Measurements from ENCODE around the gene PBX3. TPM values are rescaled to one million over a fixed set of nuclear protein-coding genes. Genes with fewer than 3 reads are reported as not detected.

PBX3 gene
- polyA plus RNA-seq, 1 donor (not counting 4 experiments of a cell fraction or from before 2014, with no cell fraction given), result 26.3 TPM

DNA sequence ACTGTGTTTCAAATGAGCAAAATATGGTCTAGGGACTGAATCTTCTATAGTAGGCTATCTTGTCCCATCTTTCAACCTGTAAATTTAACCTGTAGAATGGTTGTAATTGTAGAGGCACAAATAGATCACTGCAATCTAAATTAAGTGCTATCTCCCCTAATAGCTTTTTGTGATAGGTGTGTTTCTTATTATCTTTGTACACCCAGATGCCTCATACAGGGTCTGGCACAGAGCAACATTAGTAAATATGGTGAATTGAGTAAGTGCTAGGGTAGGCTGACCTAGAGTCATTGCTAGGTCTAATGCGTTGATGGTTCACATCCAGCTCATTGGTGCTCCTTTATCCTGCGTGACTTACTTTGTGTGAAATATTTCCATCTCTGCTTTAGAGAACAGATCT is 100.6 kb downstream of the PBX3 start:
- H3K4me1 ChIP-seq (ENCODE audit: control insufficient read depth, extremely low read depth, insufficient read depth, low read length), result no peaks in the 10 kb centered on the region
- no peaks in the 10 kb centered on the region for H3K27me3 ChIP-seq (ENCODE audit: control insufficient read depth, extremely low read depth, insufficient read depth, low read length)
- H3K9me1 ChIP-seq (ENCODE audit: control insufficient read depth, extremely low read depth, insufficient read depth, low read length), result no peaks in the 10 kb centered on the region
- H3K79me2 ChIP-seq (ENCODE audit: control insufficient read depth, insufficient read depth, low read length), result peaks cover 18% of the 10 kb centered on the region
- DNase-seq (ENCODE audit: low read depth, low spot score) (no peak), FAIRE-seq (no peak)
- TF ChIP-seq EZH2 (IDR thresholded peaks at IDR 0.05; ENCODE audit: low read length), result no peak
- TF ChIP-seq, protein P1, sequence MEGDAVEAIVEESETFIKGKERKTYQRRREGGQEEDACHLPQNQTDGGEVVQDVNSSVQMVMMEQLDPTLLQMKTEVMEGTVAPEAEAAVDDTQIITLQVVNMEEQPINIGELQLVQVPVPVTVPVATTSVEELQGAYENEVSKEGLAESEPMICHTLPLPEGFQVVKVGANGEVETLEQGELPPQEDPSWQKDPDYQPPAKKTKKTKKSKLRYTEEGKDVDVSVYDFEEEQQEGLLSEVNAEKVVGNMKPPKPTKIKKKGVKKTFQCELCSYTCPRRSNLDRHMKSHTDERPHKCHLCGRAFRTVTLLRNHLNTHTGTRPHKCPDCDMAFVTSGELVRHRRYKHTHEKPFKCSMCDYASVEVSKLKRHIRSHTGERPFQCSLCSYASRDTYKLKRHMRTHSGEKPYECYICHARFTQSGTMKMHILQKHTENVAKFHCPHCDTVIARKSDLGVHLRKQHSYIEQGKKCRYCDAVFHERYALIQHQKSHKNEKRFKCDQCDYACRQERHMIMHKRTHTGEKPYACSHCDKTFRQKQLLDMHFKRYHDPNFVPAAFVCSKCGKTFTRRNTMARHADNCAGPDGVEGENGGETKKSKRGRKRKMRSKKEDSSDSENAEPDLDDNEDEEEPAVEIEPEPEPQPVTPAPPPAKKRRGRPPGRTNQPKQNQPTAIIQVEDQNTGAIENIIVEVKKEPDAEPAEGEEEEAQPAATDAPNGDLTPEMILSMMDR (optimal IDR thresholded peaks at IDR 0.05 in 1 of 3, IDR thresholded peaks at IDR 0.05 in 1 of 3, conservative IDR thresholded peaks at IDR 0.05 in 1 of 3; ENCODE audit: extremely low read depth in 1 of 3, insufficient read depth in 2 of 3, low read length in 3 of 3), result no peak
- H3K27ac ChIP-seq (ENCODE audit: control insufficient read depth, insufficient read depth, low read length), result no peak overlapping the region
- no peak overlapping the region for H3K4me2 ChIP-seq (ENCODE audit: control insufficient read depth, extremely low read depth, insufficient read depth, low read depth, low read length)
- H3K4me3 ChIP-seq (ENCODE audit: control insufficient read depth in 2 of 3, extremely low read depth in 1 of 3, insufficient read depth in 2 of 3, low read depth in 1 of 3, low read length in 3 of 3), result no peak overlapping the region
- no peak overlapping the region for H2AFZ ChIP-seq (ENCODE audit: control insufficient read depth, low read length)
- H3K36me3 ChIP-seq (ENCODE audit: control insufficient read depth in 2 of 2, extremely low read depth in 1 of 2, insufficient read depth in 2 of 2, low read length in 2 of 2), result no peaks in the 10 kb centered on the region
- H4K20me1 ChIP-seq (ENCODE audit: control insufficient read depth, extremely low read depth, insufficient read depth, low read length), result no peaks in the 10 kb centered on the region
- dilution Hi-C loops (cut with MboI; ENCODE audit: extremely low pct_ligation_motif_present, low sequenced_read_pairs), result no loop called here
- no peaks in the 10 kb centered on the region for H3K9me3 ChIP-seq (ENCODE audit: control insufficient read depth, low read depth, low read length)
- H3K9ac ChIP-seq (ENCODE audit: control insufficient read depth, extremely low read depth, insufficient read depth, low read length), result no peak overlapping the region

DNA sequence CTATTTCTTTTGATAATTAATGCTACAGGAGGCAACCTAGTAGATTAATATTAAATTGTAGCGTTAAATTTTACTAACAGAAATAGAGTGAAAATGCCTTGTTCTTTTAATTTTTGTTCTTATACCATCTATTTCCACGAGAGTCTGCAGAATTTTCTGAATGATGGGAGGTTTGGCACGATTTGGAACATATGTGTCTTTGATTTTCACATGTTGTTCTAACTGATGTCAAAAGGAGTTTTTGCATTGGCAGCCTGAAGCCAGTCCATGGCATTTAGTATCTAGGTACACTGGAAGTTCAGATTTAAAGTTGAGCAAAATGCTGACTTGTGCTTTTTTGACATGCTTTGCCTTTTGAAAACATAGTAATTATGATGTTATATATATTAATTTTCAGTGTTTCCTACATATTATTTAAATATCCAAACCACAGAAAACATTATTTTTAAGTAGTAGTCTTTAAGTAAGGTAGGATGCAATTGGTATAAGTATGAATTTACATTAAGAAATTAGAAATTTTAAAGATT is 103.0 kb downstream of the PBX3 start:
- Histone ChIP-seq H3K4me3 (ENCODE audit: control insufficient read depth in 2 of 3, extremely low read depth in 1 of 3, insufficient read depth in 2 of 3, low read depth in 1 of 3, low read length in 3 of 3) (no peak overlapping the region), H3K27ac (ENCODE audit: control insufficient read depth, insufficient read depth, low read length) (no peak overlapping the region), H3K9me3 (ENCODE audit: control insufficient read depth, low read depth, low read length) (no peaks in the 10 kb centered on the region), H3K36me3 (ENCODE audit: control insufficient read depth in 2 of 2, extremely low read depth in 1 of 2, insufficient read depth in 2 of 2, low read length in 2 of 2) (no peaks in the 10 kb centered on the region), H3K9ac (ENCODE audit: control insufficient read depth, extremely low read depth, insufficient read depth, low read length) (no peak overlapping the region), H3K79me2 (ENCODE audit: control insufficient read depth, insufficient read depth, low read length) (peaks cover 12% of the 10 kb centered on the region), H3K4me2 (ENCODE audit: control insufficient read depth, extremely low read depth, insufficient read depth, low read depth, low read length) (no peak overlapping the region), H2AFZ (ENCODE audit: control insufficient read depth, low read length) (no peak overlapping the region), H3K9me1 (ENCODE audit: control insufficient read depth, extremely low read depth, insufficient read depth, low read length) (no peaks in the 10 kb centered on the region), H3K4me1 (ENCODE audit: control insufficient read depth, extremely low read depth, insufficient read depth, low read length) (no peaks in the 10 kb centered on the region), H4K20me1 (ENCODE audit: control insufficient read depth, extremely low read depth, insufficient read depth, low read length) (no peaks in the 10 kb centered on the region), H3K27me3 (ENCODE audit: control insufficient read depth, extremely low read depth, insufficient read depth, low read length) (no peaks in the 10 kb centered on the region)
- no peak for DNase-seq (ENCODE audit: low read depth, low spot score)
- FAIRE-seq, result no peak
- TF ChIP-seq, protein P1 (optimal IDR thresholded peaks at IDR 0.05 in 1 of 3, IDR thresholded peaks at IDR 0.05 in 1 of 3, conservative IDR thresholded peaks at IDR 0.05 in 1 of 3; ENCODE audit: extremely low read depth in 1 of 3, insufficient read depth in 2 of 3, low read length in 3 of 3), result no peak
- no peak for TF ChIP-seq EZH2 (IDR thresholded peaks at IDR 0.05; ENCODE audit: low read length)
- dilution Hi-C loops (cut with MboI; ENCODE audit: extremely low pct_ligation_motif_present, low sequenced_read_pairs), result no loop called here
